ENCODE data around the gene F2R. TPM values are rescaled to one million over a fixed set of nuclear protein-coding genes. Genes with fewer than 3 reads are reported as not detected.

Gene F2R
- total and polyA plus RNA-seq, 2 of the 13 experiments (the other 11 are each of a cell fraction or from before 2014, with no cell fraction given), result 8.3 to 12.3 TPM

GRCh38 chr5:76755779-76756637, 40.1 kb downstream of the F2R start (continued):
- no peak for TF ChIP-seq ADNP (CRISPR knock-in tag; IDR thresholded peaks at IDR 0.05)
- no peak for TF ChIP-seq ZNF276 (CRISPR knock-in tag; IDR thresholded peaks at IDR 0.05; ENCODE audit: low read depth)
- 0 out of 2 replicates have a peak, but pooled peaks have one; percentile 42 for TF ChIP-seq MXD3 (CRISPR knock-in tag; IDR thresholded peaks at IDR 0.05)
- peak; percentile 59 for TF ChIP-seq KDM5B (CRISPR knock-in tag; IDR thresholded peaks at IDR 0.05; ENCODE audit: borderline replicate concordance)
- peak; percentile 67 for TF ChIP-seq TAF1 (CRISPR knock-in tag; IDR thresholded peaks at IDR 0.05)
- TF ChIP-seq XBP1 (CRISPR knock-in tag; IDR thresholded peaks at IDR 0.05), result no peak
- TF ChIP-seq CEBPG (CRISPR knock-in tag; IDR thresholded peaks at IDR 0.05), result 0 out of 2 replicates have a peak, but pooled peaks have one; percentile 16
- TF ChIP-seq ARID4A (CRISPR knock-in tag; IDR thresholded peaks at IDR 0.05; ENCODE audit: borderline replicate concordance), result peak; percentile 44; the same call in 1 of the 2 replicates
- no peak for TF ChIP-seq ATF3 (CRISPR knock-in tag; IDR thresholded peaks at IDR 0.05)
- TF ChIP-seq PBX3 (CRISPR knock-in tag; IDR thresholded peaks at IDR 0.05; ENCODE audit: borderline replicate concordance), result no peak
- TF ChIP-seq ZNF274 (CRISPR knock-in tag; IDR thresholded peaks at IDR 0.05), result no peak
- TF ChIP-seq JUN (CRISPR knock-in tag; IDR thresholded peaks at IDR 0.05), result no peak
- no peak for TF ChIP-seq ZNF747 (CRISPR knock-in tag; IDR thresholded peaks at IDR 0.05; ENCODE audit: borderline replicate concordance)
- TF ChIP-seq ZNF382 (CRISPR knock-in tag; IDR thresholded peaks at IDR 0.05; ENCODE audit: borderline replicate concordance), result no peak
- TF ChIP-seq UBTF (CRISPR knock-in tag; IDR thresholded peaks at IDR 0.05), result no peak
- no peak; the same call in 1 of the 2 replicates for TF ChIP-seq MYPOP (CRISPR knock-in tag; IDR thresholded peaks at IDR 0.05)
